PC-3 (cell line): ENCODE results near the gene PRSS58. TPM values are rescaled to one million over a fixed set of nuclear protein-coding genes. Genes with fewer than 3 reads are reported as not detected.

Source experiments
- ATAC-seq: fragments of 200-7000 bp; cut with Tn5 transposase; 2 replicates; pipeline ENCODE4 v1.9.1; 2020; ENCODE audit warnings: mild to moderate bottlenecking, moderate library complexity
- BruUV-seq: library from RNA; stranded (reverse); fragments of 400-500 nt; replicated peaks from 2 replicates; lab custom pipeline; 2021; lab: Mats Ljungman, UMichigan
- CTCF ChIA-PET: fragments of 300-600 bp; sonication (Branson Sonifier 250); formaldehyde crosslinking; loops from one replicate; lab custom pipeline; 2022; ENCODE audit warnings: antibody characterized with exemption; lab: Charles Lee
- POLR2A ChIA-PET: fragments of 300-600 bp; sonication (Branson Sonifier 250); formaldehyde crosslinking; loops from one replicate; lab custom pipeline; 2022; ENCODE audit warnings: antibody characterized with exemption; ENCODE audit not compliant: unreplicated experiment; lab: Charles Lee
- DNase-seq: peaks from one replicate; pipeline ENCODE4 v3.0.0-alpha.2; 2015
- H2AFZ ChIP-seq: fragments of 300-600 bp; sonication (generic); 2 replicates; pipeline ENCODE4 v1.6.0; 2016; ENCODE audit warnings: antibody characterized with exemption, low read length
- H3F3A ChIP-seq: fragments of 300-600 bp; sonication (generic); one replicate; pipeline ENCODE4 v1.6.0; 2017; ENCODE audit warnings: antibody characterized with exemption, low read length, control low read depth, mild to moderate bottlenecking; ENCODE audit not compliant: unreplicated experiment
- H3K27ac ChIP-seq: fragments of 300-600 bp; sonication (generic); 2 replicates; pipeline ENCODE4 v1.5.1; 2016; ENCODE audit warnings: mild to moderate bottlenecking, low read length
- H3K27me3 ChIP-seq: fragments of 300-600 bp; sonication (generic); 2 replicates; pipeline ENCODE4 v1.6.1; 2016; ENCODE audit warnings: low read length, mixed read lengths
- H3K36me3 ChIP-seq: fragments of 300-600 bp; sonication (generic); 2 replicates; pipeline ENCODE4 v1.6.1; 2016; ENCODE audit warnings: low read depth, mixed run types, low read length, mixed read lengths
- H3K4me1 ChIP-seq: fragments of 300-600 bp; sonication (generic); 2 replicates; pipeline ENCODE4 v1.5.1; 2016; ENCODE audit warnings: low read length; ENCODE audit not compliant: insufficient read depth
- H3K4me2 ChIP-seq: fragments of 300-600 bp; sonication (generic); 2 replicates; pipeline ENCODE4 v1.6.0; 2016; ENCODE audit warnings: low read length
- H3K4me3 ChIP-seq: fragments of 300-600 bp; sonication (generic); 2 replicates; pipeline ENCODE4 v1.5.1; 2016; ENCODE audit warnings: mild to moderate bottlenecking, low read length, mixed read lengths
- H3K79me2 ChIP-seq: fragments of 300-600 bp; sonication (generic); 2 replicates; pipeline ENCODE4 v1.6.1; 2017; ENCODE audit warnings: low read length, mixed read lengths
- H3K9ac ChIP-seq: fragments of 300-600 bp; sonication (generic); 2 replicates; pipeline ENCODE4 v1.6.0; 2016; ENCODE audit warnings: mild to moderate bottlenecking, low read length
- H3K9me2 ChIP-seq: fragments of 300-600 bp; sonication (generic); replicated peaks from 2 replicates; pipeline ENCODE4 v1.6.1; 2016; ENCODE audit warnings: mixed run types, low read length, mixed read lengths
- H3K9me3 ChIP-seq: fragments of 300-600 bp; sonication (generic); 2 replicates; pipeline ENCODE4 v1.6.1; 2016; ENCODE audit warnings: low read length, mixed read lengths
- H4K20me1 ChIP-seq: fragments of 300-600 bp; sonication (generic); 2 replicates; pipeline ENCODE4 v1.6.1; 2016; ENCODE audit warnings: low read length, mixed read lengths
- EZH2 ChIP-seq: fragments of 300-600 bp; sonication (generic); IDR thresholded peaks from one replicate; pipeline ENCODE4 v1.6.1; 2017; ENCODE audit warnings: antibody characterized with exemption, mild to moderate bottlenecking, low read length; ENCODE audit not compliant: unreplicated experiment
- EZH2phosphoT487 ChIP-seq: fragments of 300-600 bp; sonication (generic); IDR thresholded peaks from 2 replicates; pipeline ENCODE4 v1.6.1; 2018; ENCODE audit warnings: mild to moderate bottlenecking, antibody characterized with exemption, low read length, borderline replicate concordance
- intact Hi-C: fragments of 100-400 bp; cut with micrococcal nuclease; formaldehyde crosslinking; loops from 2 replicates; pipeline ENCODE4 v1.9.0; 2023
- total RNA-seq: library from RNA; depleted of rRNA; stranded (reverse); fragments of >200 nt; gene quantifications from 2 replicates; pipeline ENCODE4 v1.2.3, GENCODE V29; 2014
- TF ChIP-seq, protein P1 (sequence below): fragments of 300-600 bp; sonication (generic); conservative IDR thresholded peaks from 2 replicates; pipeline ENCODE4 v1.5.1; 2017; ENCODE audit warnings: antibody characterized with exemption, low read depth, mild to moderate bottlenecking, low read length

Gene PRSS58
- total RNA-seq, 1 experiment from 2014 or later: not detected

DNA sequence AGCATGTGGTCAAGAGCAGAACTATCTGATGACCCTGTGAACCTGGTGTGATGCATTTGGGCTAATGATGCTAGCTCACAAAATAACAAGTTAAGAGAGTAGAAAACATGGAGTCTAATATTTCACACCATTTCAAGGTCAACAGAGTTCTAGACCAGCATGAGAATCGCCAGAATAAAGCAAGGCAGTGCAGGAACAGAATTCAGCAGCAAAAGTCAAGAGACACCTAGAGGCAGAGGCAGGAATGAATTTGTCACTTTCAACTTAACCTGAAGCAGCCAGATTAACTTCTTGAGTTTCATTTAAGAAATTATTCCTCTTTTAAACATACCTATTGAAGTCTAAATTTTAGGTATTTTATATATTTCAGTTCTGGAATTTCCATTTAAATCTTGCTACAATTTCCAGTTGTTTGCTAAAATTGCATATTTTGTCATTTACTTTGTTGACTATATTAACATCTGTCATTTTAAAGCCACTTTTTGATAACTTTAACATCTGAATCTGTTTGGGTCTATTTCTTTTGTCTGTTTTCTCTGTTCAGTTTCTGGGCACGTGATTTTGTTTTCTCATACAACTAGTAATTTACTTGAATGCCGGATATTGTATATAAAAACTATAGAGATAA is 44.2 kb upstream of the PRSS58 start:
- H3K9me2 ChIP-seq: no peaks in the 10 kb centered on the region
- ATAC-seq: peak; percentile 43; the same call in 1 of the 2 replicates
- TF ChIP-seq, protein P1, sequence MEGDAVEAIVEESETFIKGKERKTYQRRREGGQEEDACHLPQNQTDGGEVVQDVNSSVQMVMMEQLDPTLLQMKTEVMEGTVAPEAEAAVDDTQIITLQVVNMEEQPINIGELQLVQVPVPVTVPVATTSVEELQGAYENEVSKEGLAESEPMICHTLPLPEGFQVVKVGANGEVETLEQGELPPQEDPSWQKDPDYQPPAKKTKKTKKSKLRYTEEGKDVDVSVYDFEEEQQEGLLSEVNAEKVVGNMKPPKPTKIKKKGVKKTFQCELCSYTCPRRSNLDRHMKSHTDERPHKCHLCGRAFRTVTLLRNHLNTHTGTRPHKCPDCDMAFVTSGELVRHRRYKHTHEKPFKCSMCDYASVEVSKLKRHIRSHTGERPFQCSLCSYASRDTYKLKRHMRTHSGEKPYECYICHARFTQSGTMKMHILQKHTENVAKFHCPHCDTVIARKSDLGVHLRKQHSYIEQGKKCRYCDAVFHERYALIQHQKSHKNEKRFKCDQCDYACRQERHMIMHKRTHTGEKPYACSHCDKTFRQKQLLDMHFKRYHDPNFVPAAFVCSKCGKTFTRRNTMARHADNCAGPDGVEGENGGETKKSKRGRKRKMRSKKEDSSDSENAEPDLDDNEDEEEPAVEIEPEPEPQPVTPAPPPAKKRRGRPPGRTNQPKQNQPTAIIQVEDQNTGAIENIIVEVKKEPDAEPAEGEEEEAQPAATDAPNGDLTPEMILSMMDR: peak; percentile 68
- TF ChIP-seq EZH2: no peak
- ChIA-PET POLR2A (interaction anchor here (0.6 kb wide), 1 partner anchor 268 kb away, joined by 3 read pairs; no protein-coding TSS in a partner anchor), CTCF (no interaction called here)
- H3K36me3 ChIP-seq: no peaks in the 10 kb centered on the region
- H2AFZ ChIP-seq: no peak overlapping the region
- no peaks in the 10 kb centered on the region for H3F3A ChIP-seq
- H3K4me3 ChIP-seq: no peak overlapping the region
- no peak overlapping the region for H3K27ac ChIP-seq
- no peaks in the 10 kb centered on the region for H3K9me3 ChIP-seq
- H3K4me1 ChIP-seq: no peaks in the 10 kb centered on the region
- no peaks in the 10 kb centered on the region for H3K79me2 ChIP-seq
- intact Hi-C loops: loop anchor here (1.0 kb wide), 1 partner anchor 326 kb away; no protein-coding TSS in a partner anchor
- H3K27me3 ChIP-seq: peaks cover 73% of the 10 kb centered on the region
- peak; percentile 31 for DNase-seq
- no peak overlapping the region for H3K9ac ChIP-seq
- no TSS peak for BruUV-seq
- no peaks in the 10 kb centered on the region for H4K20me1 ChIP-seq
- no peak overlapping the region for H3K4me2 ChIP-seq

- Histone ChIP-seq H3K4me1 (no peaks in the 10 kb centered on the region), H3F3A (no peaks in the 10 kb centered on the region), H3K9me3 (no peaks in the 10 kb centered on the region), H3K4me2 (no peak overlapping the region), H3K79me2 (no peaks in the 10 kb centered on the region), H4K20me1 (no peaks in the 10 kb centered on the region), H3K9ac (no peak overlapping the region), H3K4me3 (no peak overlapping the region), H3K36me3 (no peaks in the 10 kb centered on the region), H2AFZ (no peak overlapping the region), H3K27me3 (peaks cover 73% of the 10 kb centered on the region), H3K27ac (no peak overlapping the region), H3K9me2 (no peaks in the 10 kb centered on the region)
- DNase-seq (no peak), ATAC-seq (no peak)
- POLR2A ChIA-PET: no interaction called here
- TF ChIP-seq, protein P1: no peak
- TF ChIP-seq EZH2phosphoT487 (no peak), EZH2 (no peak)
- no TSS peak for BruUV-seq
- CTCF ChIA-PET: no interaction called here
- intact Hi-C loops: no loop called here
Measured at GRCh38 chr7:142301299-142301698, 43.4 kb upstream of the PRSS58 start.

- TF ChIP-seq, protein P1: peak; percentile 58
- TF ChIP-seq EZH2phosphoT487: no peak
- no peak for TF ChIP-seq EZH2
- BruUV-seq: no TSS peak
- intact Hi-C loops: no loop called here
- DNase-seq (peak; percentile 17), ATAC-seq (no peak)
- POLR2A ChIA-PET: no interaction called here
- Histone ChIP-seq H3F3A (no peaks in the 10 kb centered on the region), H3K4me2 (no peak overlapping the region), H2AFZ (no peak overlapping the region), H3K9me2 (no peaks in the 10 kb centered on the region), H3K9ac (no peak overlapping the region), H3K4me3 (no peak overlapping the region), H3K4me1 (no peaks in the 10 kb centered on the region), H3K79me2 (no peaks in the 10 kb centered on the region), H3K27me3 (peaks cover 73% of the 10 kb centered on the region), H3K36me3 (no peaks in the 10 kb centered on the region), H4K20me1 (no peaks in the 10 kb centered on the region), H3K27ac (no peak overlapping the region), H3K9me3 (no peaks in the 10 kb centered on the region)
- CTCF ChIA-PET: no interaction called here
Measured at GRCh38 chr7:142300689-142301088, 42.8 kb upstream of the PRSS58 start.
